CD4-positive, alpha-beta T cell treated with Interleukin-1 beta for 1 hour (primary cell): ENCODE results near the gene RIN3.

ENCODE experiments used
- DNase-seq, 2 donors: peaks; one replicate each; pipeline ENCODE4 v3.0.0-alpha.2; 2020 to 2022

RIN3 gene

DNA sequence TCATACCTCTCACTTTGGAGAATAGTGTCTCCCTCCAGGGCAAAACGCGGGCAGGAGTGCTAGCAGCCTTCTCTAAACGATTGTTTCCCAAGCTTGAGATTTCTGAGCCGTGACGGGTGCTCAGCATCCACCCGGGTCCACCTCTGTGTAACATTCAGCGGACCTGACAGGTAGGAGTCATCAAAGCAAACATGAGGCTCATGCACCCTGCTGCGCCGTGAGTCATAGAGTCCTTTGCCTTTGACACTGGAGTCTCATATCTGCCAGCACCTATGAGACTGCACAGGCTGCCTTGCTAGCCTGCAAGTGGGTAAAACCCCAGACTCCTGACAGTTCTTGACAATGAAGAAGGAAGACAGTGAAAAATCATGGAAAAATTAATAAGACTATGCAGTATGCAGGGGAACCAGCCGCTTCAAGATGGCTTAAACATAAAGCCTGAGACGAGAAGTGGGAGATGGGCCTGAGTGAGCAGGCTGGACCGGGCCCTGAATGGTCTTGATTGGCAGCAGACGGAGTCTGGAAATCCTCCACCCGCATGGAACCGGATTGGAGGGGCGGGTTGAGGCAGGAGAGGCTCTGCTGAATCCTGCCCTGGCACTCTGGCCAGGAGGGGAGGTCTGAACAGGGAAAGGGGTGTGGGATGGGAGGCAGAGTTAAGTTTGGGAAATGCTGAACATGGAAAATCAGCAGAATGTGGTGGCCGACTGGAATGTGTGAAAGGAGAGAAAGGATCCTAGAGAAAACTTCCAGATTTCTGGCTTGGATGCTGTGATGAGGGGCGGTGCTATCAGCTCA, 180.6 kb downstream of the RIN3 start:
- DNase-seq, result no peak

DNA sequence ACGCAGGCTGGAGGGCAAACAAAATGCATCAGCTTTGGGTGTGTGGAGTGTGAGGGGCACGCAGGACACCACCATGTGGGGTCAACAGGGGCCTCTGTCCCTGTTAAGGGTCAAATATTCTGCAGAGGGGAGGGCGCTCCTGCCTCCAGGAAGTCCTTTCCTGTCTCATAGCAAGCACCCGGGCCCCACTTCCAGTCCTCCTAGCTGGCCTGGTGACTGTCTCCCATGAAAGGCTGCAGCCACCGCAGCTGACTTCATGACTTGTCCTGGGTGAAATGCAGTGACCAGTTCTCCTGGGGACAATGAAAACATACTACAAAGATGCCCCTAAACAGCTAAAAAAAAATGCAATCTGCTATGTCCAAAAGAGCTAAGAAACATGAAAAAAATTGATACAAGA, 181.2 kb downstream of the RIN3 start:
- DNase-seq, result no peak

DNA sequence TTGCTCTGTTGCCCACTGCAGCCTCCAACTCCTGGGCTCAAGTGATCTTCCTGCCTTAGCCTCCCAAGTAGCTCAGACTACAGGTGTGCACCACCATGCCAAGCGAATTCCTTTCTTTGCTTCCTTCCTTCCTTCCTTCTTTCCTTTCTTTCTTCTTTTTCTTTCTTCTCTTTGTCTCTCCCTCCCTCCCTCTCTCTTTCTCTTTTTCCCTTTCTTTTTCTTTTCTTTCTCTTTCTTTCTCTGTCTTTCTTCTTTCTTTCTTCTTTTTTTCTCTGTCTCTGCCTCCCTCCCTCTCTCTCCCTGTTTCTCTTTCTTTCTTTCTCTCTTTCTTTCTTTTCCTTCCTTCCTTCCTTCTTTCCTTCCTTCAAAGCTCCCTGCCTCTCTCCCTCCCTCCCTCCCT, 182.0 kb downstream of the RIN3 start:
- no peak for DNase-seq

DNA sequence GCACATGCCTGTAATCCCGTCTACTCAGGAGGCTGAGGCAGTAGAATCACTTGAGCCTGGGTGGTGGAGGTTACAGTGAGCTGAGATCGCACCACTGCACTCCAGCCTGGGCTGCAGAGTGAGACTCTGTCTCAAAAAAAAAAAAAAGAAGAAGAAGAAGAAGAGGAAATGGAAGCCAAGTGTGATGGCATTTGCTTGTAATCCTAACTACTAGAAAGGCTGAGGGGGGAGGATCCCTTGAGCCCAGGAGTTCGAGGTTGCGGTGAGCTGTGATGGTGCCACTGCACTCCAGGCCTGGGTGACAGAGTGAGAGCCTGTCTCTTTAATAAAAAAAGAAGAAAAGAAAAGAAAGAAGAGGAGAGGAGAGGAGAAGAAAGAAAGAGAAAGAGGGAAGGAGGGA, 182.8 kb downstream of the RIN3 start:
- DNase-seq, result no peak

DNA sequence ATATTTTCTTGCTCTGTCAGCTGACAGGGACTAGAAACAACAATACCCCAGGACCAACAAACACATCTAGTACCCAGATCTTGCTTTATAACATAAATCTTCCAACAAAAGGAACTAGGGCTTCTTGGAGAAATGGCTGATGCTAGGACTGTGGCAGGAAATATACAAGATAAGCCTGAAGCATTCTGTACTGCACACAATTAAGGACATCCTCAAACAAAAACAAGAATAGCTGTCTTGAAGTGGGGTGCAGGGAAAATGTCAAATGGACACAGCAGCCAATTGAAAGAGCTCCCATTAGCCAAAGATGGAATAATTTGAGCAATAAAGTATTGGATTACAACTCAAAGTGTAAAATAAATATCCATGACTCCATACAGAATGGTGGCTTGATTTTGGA, 184.8 kb downstream of the RIN3 start:
- DNase-seq, result no peak

DNA sequence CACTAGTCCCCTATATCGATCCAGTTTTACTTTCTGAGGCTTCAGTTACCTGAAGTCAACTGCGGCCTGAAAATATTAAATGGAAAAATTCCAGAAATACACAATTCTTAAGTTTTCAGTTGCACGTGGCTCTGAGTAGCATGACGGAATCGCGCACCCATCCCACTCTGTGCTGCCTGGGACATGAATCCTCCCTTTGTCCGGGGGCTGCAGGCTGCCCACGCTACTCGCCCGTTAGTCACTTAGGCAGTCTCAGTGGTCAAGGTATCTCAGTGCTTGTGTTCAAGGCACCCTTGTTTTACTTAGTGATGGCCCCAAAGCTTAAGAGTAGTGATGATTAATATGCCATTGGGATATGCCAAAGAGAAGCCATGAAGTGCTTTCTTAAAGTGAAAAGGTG, 188.2 kb downstream of the RIN3 start:
- DNase-seq, result no peak

DNA sequence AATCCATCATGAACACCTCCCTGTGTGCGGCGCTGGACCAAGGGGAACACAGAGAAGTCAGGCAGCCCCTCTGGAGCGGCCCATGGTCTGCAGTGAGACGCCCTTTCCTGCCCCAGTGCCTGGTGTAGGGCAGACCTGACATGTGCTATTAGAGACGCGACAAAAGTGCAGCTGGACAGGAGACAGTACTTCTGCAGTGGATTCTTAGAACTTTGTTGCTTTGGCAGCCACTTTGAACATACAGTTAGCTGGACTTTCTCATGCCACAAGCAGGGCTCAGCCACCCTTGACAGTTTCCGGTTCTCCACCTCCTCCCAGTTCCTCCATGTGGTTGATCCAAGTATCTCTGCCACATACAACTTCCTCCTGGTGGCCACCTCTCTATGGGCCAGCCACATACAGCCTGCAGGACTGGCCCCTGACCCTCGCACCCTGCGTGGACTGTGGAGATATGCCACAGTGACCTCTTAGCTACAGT, 188.9 kb downstream of the RIN3 start:
- DNase-seq, result no peak

DNA sequence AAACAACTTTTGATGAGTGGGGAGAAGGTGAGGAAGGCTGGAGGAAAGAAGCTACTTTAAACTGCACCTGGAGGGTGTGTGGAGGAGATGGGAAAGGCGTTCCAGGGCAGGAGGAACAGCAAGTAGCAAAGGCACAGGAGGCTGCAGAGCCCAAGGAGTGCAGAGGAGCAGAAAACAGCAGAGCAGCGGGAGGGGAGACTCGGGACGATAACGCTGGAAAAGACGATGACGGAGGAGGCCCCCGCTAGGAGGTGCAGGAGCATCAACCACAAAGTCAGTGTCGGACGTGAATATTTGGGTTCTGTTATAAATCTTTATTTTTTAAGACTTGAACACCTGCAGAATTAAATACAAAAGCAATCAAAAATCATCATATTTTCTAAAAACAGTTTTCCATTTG, 189.9 kb downstream of the RIN3 start:
- DNase-seq, result no peak

DNA sequence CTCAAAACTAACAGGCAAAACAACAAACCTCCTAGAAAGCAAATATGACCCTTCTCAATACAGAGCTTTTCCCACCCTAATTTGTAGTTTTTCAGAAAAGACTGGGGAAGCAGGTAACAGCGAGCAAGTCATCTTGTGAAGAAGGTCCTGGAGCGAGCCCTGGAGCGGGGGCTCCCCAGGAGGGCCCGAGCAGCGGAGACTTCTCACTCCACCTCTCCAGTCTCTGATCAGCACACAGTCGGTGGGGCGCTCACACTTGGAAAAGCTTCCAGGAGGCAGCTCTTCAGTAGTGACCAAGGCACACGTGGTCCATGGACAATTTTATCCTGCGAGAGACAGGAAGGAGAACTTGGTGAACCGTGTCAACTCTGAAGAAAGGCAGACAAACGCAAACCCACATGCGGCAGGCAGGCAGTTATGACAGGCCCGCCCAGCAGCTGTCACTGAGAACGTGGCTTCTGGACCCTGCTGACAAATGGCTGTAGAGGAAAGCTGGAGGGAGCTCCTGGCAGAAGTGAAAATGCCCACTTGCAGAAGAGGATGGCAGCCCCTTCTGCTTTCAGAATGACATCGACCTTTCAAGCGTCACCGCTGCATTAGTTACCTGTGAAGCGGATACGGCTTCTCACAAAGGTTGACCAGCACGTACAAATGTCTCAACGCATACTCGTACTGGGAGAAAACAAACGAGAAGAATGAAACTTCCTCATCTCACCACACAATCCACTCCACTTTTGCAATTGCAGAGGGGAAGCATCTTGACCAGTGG, 190.6 kb downstream of the RIN3 start:
- peak in 1 of 2 donors; percentile 77 for DNase-seq

DNA sequence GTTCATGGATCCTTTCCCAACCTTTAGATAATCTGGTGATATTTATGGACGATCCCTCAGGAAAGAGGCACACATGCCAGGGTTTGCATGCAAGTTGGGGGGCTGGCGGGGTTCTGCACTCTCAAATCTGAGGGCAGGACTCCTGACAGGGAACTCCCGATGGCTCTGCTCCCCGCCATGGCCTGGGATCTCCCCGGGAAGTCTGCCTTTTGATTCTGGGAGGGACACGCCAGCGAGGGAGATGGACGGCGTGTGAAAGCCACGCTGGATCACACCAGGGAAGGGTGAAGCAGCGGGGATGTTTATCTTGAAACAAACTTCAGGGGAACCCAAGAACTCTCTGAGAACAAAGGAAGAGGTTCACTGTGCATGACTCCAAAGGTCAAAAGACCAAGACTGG, 191.2 kb downstream of the RIN3 start:
- no peak for DNase-seq

DNA sequence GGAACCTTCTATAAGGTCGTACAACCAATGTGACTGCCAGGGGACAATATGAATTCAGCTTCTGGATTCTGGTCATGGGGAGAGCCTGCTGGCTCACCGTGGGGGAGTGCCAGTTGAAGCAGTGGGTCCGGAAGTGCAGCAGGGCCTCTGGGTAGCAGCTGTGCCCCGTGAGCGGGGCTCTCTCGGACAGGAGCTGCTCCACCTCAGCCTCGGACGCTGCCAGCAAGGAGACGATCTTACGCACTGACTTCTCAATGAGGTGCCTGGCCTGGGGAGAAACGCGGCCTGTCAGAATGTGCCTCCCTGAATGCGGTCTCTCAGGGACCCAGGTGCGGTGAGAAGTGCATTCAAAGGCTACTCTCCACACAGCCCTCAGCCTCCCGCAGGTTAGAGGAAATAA, 192.8 kb downstream of the RIN3 start:
- no peak for DNase-seq

DNA sequence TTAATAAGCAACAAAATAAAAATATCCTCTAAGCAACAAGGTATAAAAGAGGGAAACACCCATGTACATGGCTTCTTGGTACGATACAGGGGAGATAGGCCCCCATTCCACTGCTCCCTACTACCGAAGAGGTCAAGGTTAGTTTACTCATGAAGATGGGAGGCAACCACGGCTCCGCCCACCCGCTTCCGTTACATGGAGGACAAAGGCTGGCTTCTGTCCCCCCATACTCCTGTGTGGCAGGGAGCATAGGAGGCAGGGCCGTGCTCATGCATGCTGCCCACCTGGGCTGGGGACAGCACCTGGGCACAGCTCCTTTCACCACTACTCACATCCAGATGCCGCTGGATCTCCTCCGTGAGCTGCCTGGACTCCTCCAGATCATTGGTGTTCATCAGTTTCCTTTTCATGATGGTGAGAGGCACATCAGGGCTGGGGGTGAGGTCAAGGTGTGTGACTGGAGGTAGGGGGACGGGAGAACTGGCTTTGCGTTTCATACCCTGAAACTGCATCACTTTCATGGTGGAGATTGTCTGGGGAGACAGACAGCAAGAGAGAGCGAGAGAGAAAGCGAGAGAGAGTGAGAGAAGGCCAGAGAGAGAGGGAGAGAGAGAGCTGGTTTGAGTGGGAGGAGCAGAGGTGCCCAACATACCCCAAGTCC, 195.9 kb downstream of the RIN3 start:
- DNase-seq, result no peak

DNA sequence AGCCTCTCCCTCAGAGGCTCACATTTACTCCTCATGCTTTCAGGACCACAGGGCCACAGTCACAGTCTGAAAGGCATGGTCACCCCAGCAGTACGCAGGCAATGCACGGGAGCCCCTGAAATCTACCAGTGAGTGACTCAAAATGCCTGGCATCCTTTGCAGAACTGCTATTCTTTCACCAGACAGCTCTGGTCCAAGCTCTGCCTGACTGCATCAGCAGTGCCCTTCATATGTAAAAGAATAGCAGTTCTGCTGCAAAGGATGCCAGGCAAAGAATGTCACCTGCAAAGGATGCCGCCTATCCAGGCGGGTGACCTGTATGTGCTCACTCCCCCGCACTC, 196.4 kb downstream of the RIN3 start:
- DNase-seq, result no peak

DNA sequence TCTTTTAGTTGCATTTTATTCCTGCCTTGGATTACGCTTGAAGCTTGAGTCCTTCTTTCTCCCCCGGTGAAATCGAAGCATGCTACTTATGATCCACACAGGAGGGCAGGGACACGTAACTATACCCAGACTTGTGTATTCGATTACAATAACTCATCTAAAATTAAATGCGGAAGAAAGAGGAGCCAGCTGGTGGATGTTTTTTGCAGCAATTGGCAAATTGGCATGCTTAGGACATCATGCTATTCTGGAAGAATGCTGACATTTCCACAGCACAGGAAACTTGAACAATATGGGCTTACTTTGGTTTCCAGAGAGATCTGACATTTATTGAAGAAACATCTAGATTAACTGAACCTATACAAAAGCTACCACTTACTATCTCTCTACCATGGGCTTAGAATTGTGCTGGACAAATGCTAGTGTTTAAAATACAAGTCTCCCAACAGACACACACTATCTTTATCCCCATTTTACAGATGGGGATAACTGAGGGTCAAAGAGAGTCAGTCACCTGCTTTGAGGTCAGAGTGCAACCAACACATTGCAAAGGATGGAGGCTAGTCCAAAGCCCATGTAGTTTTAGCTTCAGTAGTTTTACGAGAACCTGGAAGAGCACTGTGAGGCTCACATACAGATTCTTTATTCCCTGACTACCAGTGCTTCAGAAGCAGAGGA, 198.5 kb downstream of the RIN3 start:
- no peak for DNase-seq

DNA sequence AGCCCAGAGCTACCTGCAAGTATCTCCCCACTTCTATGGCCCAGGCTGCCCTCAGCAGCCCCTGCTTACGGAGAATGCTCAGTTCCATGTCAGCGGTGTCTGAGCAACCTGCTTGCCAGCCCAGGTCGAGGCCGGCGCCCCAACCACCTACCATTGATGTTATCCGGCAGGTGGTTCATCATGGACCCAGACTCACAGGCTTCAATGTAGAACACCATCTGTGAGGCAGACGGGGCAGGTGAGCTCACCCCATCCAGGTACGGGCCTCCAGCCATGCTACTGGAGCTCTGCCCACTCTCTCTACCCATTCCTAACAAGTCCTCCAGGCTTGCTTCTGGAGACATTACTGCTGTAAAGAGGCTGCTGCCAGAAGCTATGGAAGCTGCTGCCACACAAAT, 199.1 kb downstream of the RIN3 start:
- DNase-seq, result no peak

DNA sequence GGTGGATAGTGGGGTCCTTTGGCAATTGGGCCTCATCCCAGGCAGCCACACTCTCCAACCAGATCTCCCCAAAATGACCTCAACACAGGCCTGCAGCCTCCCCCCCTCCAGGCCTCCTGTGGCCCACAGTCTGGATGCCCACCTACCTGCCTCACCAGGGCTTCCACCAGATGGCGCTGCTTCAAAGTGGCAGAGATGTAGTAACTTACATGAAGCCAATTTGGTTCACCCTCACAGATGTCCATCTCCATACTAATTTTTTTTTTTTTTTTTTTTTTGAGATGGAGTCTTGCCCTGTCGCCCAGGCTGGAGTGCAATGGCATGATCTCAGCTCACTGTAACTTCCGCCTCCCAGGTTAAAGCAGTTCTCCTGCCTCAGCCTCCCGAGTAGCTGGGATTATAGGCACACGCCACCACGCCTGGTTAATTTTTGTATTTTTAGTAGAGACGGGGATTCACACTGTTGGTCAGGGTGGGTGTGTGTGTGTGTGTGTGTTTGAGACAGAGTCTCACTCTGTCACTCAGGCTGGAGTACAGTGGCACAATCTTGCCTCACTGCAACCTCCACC, 201.2 kb downstream of the RIN3 start:
- peak; percentile 71 to 78 for DNase-seq

DNA sequence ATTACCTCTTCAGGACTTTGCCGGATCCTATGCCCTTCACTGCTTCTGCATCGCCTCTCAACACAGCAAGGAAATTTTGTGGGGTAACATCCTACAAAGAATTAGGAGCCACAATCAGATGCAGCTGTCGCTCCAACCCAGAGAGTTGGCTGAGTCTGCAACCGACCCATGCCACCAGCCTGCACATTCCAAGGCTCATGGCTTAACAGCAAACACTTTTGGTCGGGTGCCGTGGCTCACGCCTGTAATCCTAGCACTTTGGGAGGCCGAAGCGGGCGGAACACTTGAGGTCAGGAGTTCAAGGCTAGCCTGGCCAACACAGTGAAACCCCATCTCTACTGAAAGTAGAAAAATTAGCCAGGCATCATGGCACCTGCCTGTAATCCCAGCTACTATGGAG, 202.6 kb downstream of the RIN3 start:
- DNase-seq, result no peak

DNA sequence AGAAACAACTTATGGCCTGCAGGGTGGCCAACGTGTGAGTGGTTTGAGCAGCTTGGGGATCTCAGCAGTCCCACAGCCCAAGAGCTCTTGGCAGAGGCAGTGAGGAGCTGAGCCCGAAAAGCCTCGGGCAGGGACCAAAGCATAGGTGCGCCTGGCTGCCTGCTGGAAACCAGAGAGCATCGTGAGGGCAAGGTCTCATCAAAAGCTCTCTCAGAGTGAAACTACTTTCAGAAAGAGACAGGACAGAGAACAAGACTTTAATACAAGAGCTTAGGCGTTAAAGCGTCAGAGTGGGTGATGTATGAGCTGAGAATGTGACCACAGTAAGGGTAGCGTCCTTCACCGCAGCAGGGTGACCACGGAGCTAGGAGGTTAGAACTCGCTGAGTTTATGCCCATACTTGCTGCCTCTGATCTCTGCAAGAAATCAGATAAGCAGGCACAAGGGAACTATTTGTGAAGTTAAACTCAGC, 204.0 kb downstream of the RIN3 start:
- DNase-seq, result no peak

DNA sequence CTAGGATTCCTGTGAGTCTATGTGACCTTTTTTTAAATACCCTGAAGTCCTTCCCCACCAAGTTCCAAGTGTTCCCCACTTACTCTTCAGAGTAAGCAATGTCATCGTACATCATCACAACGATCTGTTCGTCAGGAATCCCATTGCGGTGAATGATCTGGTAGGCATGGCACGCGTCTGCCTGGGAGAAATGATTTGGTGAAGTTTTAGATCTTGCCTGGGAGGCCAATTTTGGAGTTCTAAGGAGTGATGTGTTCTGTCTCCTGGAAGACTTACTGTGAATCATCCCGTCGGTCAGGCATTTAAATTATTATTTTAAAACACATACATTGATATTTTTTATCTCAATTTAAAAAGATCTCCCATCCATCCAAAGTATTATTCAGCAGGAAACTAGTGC, 205.1 kb downstream of the RIN3 start:
- DNase-seq, result no peak

DNA sequence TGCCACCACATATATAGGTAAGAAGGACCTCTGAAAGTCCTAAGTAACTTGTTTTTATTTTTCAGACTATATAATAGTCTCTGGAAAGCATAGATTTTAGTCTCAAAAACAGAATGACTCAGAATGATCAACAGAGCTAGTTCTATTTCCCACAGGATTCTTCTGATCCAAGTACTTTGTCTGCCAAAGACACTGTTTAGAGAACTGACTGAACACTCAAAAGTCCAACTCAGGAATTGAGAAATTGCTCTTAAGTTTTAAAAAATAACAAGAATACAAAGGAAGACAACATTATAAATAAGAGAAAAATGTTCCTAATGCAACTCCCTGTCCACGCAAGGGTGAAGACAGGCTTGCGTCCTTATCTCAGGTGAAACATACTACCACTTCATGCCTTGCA, 205.8 kb downstream of the RIN3 start:
- DNase-seq, result no peak

DNA sequence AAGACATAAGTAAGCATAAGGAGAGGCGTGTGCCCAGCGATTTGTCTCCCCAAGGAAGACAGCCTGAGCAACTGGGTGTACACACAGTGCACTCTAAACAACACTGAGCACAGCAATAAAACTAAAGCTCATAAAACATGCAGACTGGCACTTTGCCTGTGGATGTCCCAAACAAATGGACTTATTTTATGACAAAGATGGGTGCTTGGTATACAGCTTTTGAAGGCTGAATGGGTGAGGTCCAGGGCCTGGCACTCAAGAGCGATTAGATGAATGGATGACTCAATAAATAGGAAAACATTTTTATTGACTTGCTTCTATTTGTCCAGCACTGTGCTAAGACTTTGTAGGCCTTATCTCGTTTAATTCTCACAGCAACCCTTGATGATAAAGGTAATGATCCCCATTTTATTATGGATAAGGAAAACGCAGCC, 206.3 kb downstream of the RIN3 start:
- DNase-seq, result no peak

DNA sequence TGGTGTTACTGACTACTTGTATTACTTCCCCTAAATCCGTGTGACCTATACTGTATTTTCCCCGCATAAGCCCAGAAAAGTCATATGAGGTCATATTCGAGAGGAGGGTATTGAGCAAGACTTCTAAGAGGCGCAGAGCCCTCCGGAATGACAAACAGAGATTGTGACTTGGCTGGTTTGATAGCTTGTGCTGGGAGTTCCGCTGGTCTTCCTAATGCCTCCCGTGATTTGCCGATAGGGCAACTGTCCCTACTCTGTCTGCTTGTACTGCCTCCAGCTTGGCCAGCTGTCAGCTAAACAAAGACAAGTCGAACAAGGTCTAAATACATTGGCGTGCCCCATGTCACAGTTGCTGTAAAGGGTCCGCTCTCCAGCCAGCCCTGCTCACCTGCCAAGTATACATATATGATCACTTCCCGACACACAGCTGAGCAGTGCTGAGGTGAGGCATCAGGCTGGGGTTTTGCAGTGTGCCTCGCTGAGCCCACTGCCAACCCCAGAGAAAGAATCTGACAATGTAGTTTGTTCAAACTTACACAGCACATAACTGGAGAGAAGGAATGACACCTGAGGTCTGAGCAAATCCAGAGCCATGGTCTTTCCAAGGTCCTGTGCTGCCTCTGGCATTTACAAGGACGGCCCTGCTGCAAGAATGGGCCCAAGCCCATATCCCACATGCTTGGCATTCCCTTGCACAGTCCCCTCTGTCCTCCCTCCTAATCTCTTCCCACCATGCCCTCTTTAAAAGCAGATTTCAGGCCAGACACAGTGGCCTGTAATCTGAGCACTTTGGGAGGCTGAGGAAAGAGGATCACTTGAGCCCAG, 211.1 kb downstream of the RIN3 start:
- peak in 1 of 2 donors; percentile 57 for DNase-seq
